Left ventricle myocardium inferior (tissue), 1 donor: ENCODE measurements around the gene RFPL3. TPM values are rescaled to one million over a fixed set of nuclear protein-coding genes. Genes with fewer than 3 reads are reported as not detected.

ENCODE experiments used
- DNase-seq: peaks from one replicate; pipeline ENCODE4 v3.0.0-alpha.2; 2020
- H3K27ac ChIP-seq: fragments of 200-600 bp; replicated peaks from 2 replicates; pipeline ENCODE4 v1.8.0; 2021
- H3K27me3 ChIP-seq: fragments of 200-600 bp; 2 replicates; pipeline ENCODE4 v1.8.0; 2021; ENCODE audit warnings: low read depth
- H3K36me3 ChIP-seq: fragments of 200-600 bp; 2 replicates; pipeline ENCODE4 v1.8.0; 2021
- H3K4me1 ChIP-seq: fragments of 200-600 bp; 2 replicates; pipeline ENCODE4 v1.8.0; 2021
- H3K4me3 ChIP-seq: fragments of 200-600 bp; 2 replicates; pipeline ENCODE4 v1.8.0; 2021; ENCODE audit warnings: mild to moderate bottlenecking, moderate library complexity
- H3K9me3 ChIP-seq: fragments of 200-600 bp; replicated peaks from 2 replicates; pipeline ENCODE4 v1.8.0; 2021
- intact Hi-C: fragments of 100-400 bp; cut with micrococcal nuclease; formaldehyde crosslinking; loops from one replicate; pipeline ENCODE4 v1.11.0; 2022
- total RNA-seq: library from RNA; stranded (reverse); fragmentation: NEBNext Ultra II Directional; extraction: Animal tissue kit (Norgen Biotek cat#: 25700); gene quantifications from one replicate; pipeline ENCODE4 v1.2.1, GENCODE V29; 2021
- TF ChIP-seq, protein P1 (sequence below): fragments of 200-600 bp; IDR thresholded peaks from 2 replicates; pipeline ENCODE4 v1.8.0; 2021; ENCODE audit warnings: antibody characterized with exemption, mild to moderate bottlenecking, borderline replicate concordance
- donor health status: DM: no; HTN: yes; CAD: no; lungs with severe emphysema.

Gene RFPL3
- total RNA-seq, 1 donor from 2014 or later: not detected

- peaks cover 36% of the 10 kb centered on the region for H3K36me3 ChIP-seq
- no peak overlapping the region for H3K27ac ChIP-seq
- intact Hi-C loops: no loop called here
- peaks cover 46% of the 10 kb centered on the region for H3K4me1 ChIP-seq
- no peak for DNase-seq
- TF ChIP-seq, protein P1, sequence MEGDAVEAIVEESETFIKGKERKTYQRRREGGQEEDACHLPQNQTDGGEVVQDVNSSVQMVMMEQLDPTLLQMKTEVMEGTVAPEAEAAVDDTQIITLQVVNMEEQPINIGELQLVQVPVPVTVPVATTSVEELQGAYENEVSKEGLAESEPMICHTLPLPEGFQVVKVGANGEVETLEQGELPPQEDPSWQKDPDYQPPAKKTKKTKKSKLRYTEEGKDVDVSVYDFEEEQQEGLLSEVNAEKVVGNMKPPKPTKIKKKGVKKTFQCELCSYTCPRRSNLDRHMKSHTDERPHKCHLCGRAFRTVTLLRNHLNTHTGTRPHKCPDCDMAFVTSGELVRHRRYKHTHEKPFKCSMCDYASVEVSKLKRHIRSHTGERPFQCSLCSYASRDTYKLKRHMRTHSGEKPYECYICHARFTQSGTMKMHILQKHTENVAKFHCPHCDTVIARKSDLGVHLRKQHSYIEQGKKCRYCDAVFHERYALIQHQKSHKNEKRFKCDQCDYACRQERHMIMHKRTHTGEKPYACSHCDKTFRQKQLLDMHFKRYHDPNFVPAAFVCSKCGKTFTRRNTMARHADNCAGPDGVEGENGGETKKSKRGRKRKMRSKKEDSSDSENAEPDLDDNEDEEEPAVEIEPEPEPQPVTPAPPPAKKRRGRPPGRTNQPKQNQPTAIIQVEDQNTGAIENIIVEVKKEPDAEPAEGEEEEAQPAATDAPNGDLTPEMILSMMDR: no peak
- no peaks in the 10 kb centered on the region for H3K9me3 ChIP-seq
- no peaks in the 10 kb centered on the region for H3K27me3 ChIP-seq
- H3K4me3 ChIP-seq: peak overlapping the region; percentile 98
Measured at GRCh38 chr22:32409977-32410376, 52.3 kb downstream of the RFPL3 start.

- DNase-seq: no peak
- intact Hi-C loops: no loop called here
- Histone ChIP-seq H3K27me3 (no peaks in the 10 kb centered on the region), H3K9me3 (no peaks in the 10 kb centered on the region), H3K36me3 (peaks cover 31% of the 10 kb centered on the region), H3K4me1 (peaks cover 46% of the 10 kb centered on the region), H3K27ac (no peak overlapping the region), H3K4me3 (peak overlapping the region; percentile 98)
- TF ChIP-seq, protein P1: no peak
Measured at GRCh38 chr22:32410459-32410858, 52.8 kb downstream of the RFPL3 start.

Other genes with a start within 250 kb of the RFPL3 start
- gene C22orf42, start 198.6 kb upstream of the RFPL3 start, total RNA-seq: not detected
- gene RFPL2, start 152.8 kb upstream of the RFPL3 start, total RNA-seq: 0.08 TPM
- gene SLC5A4, start 102.5 kb upstream of the RFPL3 start, total RNA-seq: 0.27 TPM
- gene RTCB, start 54.4 kb downstream of the RFPL3 start, total RNA-seq: 44.5 TPM
- gene BPIFC, start 106.6 kb downstream of the RFPL3 start, total RNA-seq: not detected
- 33.5 TPM for gene FBXO7, start 116.9 kb downstream of the RFPL3 start, total RNA-seq